ENCODE results near the gene PELI2.

Gene PELI2

DNA sequence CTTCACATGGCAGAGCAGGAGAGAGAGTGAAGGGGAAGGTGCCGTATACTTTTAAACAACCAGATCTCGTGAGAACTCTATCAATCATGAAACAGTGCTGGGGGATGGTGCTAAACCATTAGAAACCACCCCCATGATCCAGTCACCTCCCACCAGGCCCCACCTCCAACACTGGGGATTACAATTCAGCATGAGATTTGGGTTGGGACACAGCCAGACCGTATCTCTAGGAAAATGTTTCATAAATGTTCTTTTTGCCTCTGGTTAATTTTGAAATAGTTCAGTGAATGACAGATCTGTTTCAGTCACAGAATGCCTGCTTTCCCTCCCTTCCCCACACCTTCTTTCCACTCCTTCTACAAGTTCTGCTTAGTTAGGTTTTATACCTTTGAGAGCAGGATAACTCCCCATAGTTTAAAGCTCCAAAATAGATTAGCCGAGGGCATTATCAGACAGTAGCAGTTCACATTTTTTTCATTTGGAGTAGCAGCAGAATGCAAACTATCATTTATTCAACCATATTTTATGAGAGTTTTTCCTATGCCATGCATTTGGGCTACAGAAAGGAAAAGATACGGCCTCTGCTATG, 27.1 kb downstream of the PELI2 start:
- no peak overlapping the region for H3K9ac ChIP-seq
- H3K4me1 ChIP-seq (ENCODE audit: low read depth, poor library complexity, severe bottlenecking): peaks cover 10% of the 10 kb centered on the region
- H3K36me3 ChIP-seq (ENCODE audit: insufficient read depth): no peaks in the 10 kb centered on the region
- TF ChIP-seq CTCF (conservative IDR thresholded peaks at IDR 0.05; ENCODE audit: low read depth, low read length): no peak
- no peaks in the 10 kb centered on the region for H3K27me3 ChIP-seq (ENCODE audit: insufficient read depth, low read depth)
- H2AFZ ChIP-seq (ENCODE audit: low read depth): no peak overlapping the region
- no peak overlapping the region for H3K4me2 ChIP-seq
- H3K79me2 ChIP-seq (ENCODE audit: insufficient read depth, low read depth): no peaks in the 10 kb centered on the region
- no peak overlapping the region for H3K27ac ChIP-seq
- no peaks in the 10 kb centered on the region for H4K20me1 ChIP-seq (ENCODE audit: insufficient read depth)
- H3K4me3 ChIP-seq (IDR thresholded peaks at IDR 0.05; ENCODE audit: insufficient read depth, low read depth, low read length): no peak overlapping the region

DNA sequence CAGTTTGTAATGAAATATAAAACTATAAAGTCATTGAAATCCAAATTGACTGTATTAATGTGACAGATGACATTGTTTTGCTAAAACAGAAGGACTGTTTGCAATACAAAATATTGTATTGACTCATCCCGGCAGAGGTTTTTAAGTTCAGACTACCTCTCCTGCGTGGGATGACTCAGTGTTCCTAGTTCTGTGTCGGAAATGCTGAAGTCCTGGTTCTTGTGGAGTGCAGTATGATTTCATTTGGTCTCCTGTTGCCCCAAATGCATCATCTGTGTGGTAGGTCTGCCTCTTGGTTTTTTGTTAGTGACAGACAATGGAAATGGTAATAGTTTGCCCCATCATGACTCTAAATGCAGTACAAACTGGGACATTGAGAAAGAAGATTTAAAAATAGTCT, 27.8 kb downstream of the PELI2 start:
- no peaks in the 10 kb centered on the region for H3K36me3 ChIP-seq (ENCODE audit: insufficient read depth)
- H3K79me2 ChIP-seq (ENCODE audit: insufficient read depth, low read depth): no peaks in the 10 kb centered on the region
- peaks cover 10% of the 10 kb centered on the region for H3K4me1 ChIP-seq (ENCODE audit: low read depth, poor library complexity, severe bottlenecking)
- H3K27ac ChIP-seq: no peak overlapping the region
- H4K20me1 ChIP-seq (ENCODE audit: insufficient read depth): no peaks in the 10 kb centered on the region
- H3K9ac ChIP-seq: no peak overlapping the region
- H3K4me3 ChIP-seq (IDR thresholded peaks at IDR 0.05; ENCODE audit: insufficient read depth, low read depth, low read length): no peak overlapping the region
- no peak overlapping the region for H3K4me2 ChIP-seq
- no peak for TF ChIP-seq CTCF (conservative IDR thresholded peaks at IDR 0.05; ENCODE audit: low read depth, low read length)
- H3K27me3 ChIP-seq (ENCODE audit: insufficient read depth, low read depth): no peaks in the 10 kb centered on the region
- no peak overlapping the region for H2AFZ ChIP-seq (ENCODE audit: low read depth)

DNA sequence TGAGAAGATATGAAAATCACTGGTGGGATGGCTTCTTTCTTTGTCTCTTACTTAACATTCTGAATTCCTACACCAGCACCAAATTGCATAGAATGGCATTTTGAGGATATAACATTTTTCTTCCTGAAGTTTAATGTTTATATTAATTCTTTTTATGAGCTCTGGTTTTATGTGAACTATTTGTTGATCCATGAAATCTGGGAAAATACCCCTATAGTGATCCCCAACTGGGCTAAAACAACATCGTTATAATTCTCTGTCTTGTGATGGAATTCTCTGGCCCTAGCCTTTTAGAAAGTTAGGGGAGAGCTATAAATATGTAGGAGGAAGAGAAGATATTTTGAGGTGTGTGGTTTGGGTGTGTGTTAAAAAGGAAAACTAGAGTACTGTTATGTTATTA, 29.2 kb downstream of the PELI2 start:
- Histone ChIP-seq H3K9ac (no peak overlapping the region), H3K27me3 (ENCODE audit: insufficient read depth, low read depth) (no peaks in the 10 kb centered on the region), H4K20me1 (ENCODE audit: insufficient read depth) (no peaks in the 10 kb centered on the region), H3K4me2 (no peak overlapping the region), H3K36me3 (ENCODE audit: insufficient read depth) (no peaks in the 10 kb centered on the region), H3K79me2 (ENCODE audit: insufficient read depth, low read depth) (no peaks in the 10 kb centered on the region), H3K4me3 (IDR thresholded peaks at IDR 0.05; ENCODE audit: insufficient read depth, low read depth, low read length) (no peak overlapping the region), H3K27ac (no peak overlapping the region), H2AFZ (ENCODE audit: low read depth) (no peak overlapping the region), H3K4me1 (ENCODE audit: low read depth, poor library complexity, severe bottlenecking) (peaks cover 10% of the 10 kb centered on the region)
- no peak for TF ChIP-seq CTCF (conservative IDR thresholded peaks at IDR 0.05; ENCODE audit: low read depth, low read length)

DNA sequence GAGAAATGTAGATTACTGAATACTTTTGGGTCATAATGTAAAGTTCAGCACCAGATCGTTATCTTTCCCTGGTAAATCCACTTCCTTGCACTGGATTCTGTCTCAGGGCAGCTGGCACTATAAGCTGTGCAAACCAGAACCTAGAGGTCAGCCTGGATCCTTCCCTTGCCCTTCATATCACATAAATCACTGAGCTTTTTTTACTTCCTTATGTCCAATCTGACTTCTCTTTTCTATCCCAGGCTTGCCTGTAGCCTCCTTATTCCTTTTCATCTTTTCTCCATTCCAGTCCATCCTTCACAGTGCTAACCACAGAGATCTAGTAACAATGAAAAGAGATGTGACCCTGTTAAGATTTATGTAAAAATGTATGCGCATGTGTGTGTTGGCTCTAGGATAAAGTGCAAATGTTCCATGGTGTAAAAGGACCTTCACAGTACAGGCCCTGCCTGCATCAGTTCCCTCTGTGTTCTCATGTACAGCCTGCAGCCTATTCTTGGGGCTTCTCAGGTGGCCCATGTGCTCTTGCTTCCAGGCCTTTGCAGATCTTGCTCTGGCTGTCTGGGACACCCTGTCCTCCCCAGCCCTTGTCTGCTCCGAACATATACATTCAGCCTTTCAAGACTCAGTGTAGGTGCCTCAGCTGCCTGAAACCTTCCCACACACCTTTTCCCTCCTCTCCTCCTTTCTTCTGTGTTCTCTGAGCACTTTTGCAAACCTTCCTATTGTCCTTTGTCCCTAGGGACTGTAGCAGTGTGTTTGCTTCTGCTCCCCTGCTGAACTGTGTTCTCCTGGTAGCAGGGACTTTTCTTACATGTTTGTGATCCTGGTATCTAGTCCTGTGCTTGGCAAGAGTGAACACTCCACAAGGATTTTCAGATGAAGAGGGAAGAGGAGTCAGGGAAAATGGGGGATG, 30.0 kb downstream of the PELI2 start:
- no peak overlapping the region for H3K27ac ChIP-seq
- no peak overlapping the region for H3K9ac ChIP-seq
- no peak overlapping the region for H2AFZ ChIP-seq (ENCODE audit: low read depth)
- H3K27me3 ChIP-seq (ENCODE audit: insufficient read depth, low read depth): no peaks in the 10 kb centered on the region
- no peaks in the 10 kb centered on the region for H3K36me3 ChIP-seq (ENCODE audit: insufficient read depth)
- TF ChIP-seq CTCF (conservative IDR thresholded peaks at IDR 0.05; ENCODE audit: low read depth, low read length): no peak
- H3K4me1 ChIP-seq (ENCODE audit: low read depth, poor library complexity, severe bottlenecking): peaks cover 10% of the 10 kb centered on the region
- H3K4me3 ChIP-seq (IDR thresholded peaks at IDR 0.05; ENCODE audit: insufficient read depth, low read depth, low read length): no peak overlapping the region
- no peaks in the 10 kb centered on the region for H3K79me2 ChIP-seq (ENCODE audit: insufficient read depth, low read depth)
- H3K4me2 ChIP-seq: no peak overlapping the region
- no peaks in the 10 kb centered on the region for H4K20me1 ChIP-seq (ENCODE audit: insufficient read depth)
